ENCODE measurements around the gene TMPRSS6.

Gene TMPRSS6

GRCh38 chr22:37111156-37111717, 1.7 kb upstream of the TMPRSS6 start:
- Histone ChIP-seq H3K27me3 (ENCODE audit: insufficient read depth, low read depth, severe bottlenecking) (no peaks in the 10 kb centered on the region), H3K36me3 (no peaks in the 10 kb centered on the region), H3K4me3 (ENCODE audit: low read depth, low read length) (no peak overlapping the region), H3K27ac (no peak overlapping the region), H3K9me3 (ENCODE audit: severe bottlenecking) (no peaks in the 10 kb centered on the region)
- DNase-seq = no peak
- TF ChIP-seq CTCF (IDR thresholded peaks at IDR 0.05; ENCODE audit: low read depth, low read length) = no peak

GRCh38 chr22:37107816-37108621, 1.5 kb downstream of the TMPRSS6 start:
- Histone ChIP-seq H3K27ac (no peak overlapping the region), H3K27me3 (ENCODE audit: insufficient read depth, low read depth, severe bottlenecking) (no peaks in the 10 kb centered on the region), H3K9me3 (ENCODE audit: severe bottlenecking) (no peaks in the 10 kb centered on the region), H3K36me3 (no peaks in the 10 kb centered on the region), H3K4me3 (ENCODE audit: low read depth, low read length) (no peak overlapping the region)
- no peak for DNase-seq
- TF ChIP-seq CTCF (IDR thresholded peaks at IDR 0.05; ENCODE audit: low read depth, low read length) = no peak

DNA sequence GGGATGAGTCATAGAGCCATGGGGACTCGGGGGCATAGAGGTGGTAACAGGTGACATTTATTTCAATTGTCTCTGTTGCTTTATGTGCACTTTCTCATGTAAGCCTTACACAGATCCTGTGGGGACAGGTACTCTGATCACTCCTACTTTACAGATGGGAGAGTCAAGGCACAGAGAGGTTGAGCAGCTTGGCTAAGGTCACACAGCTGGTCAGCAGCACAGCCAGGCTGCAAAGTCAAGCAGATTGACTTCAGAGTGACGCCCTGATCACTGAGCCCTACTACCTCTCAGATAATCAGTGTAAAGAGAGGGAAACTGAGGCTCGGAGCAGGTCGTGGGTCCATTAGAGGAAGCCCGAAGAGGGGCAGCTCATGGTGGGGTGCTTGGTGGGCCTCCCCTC, 3.5 kb downstream of the TMPRSS6 start:
- Histone ChIP-seq H3K27ac (no peak overlapping the region), H3K9me3 (ENCODE audit: severe bottlenecking) (no peaks in the 10 kb centered on the region), H3K27me3 (ENCODE audit: insufficient read depth, low read depth, severe bottlenecking) (no peaks in the 10 kb centered on the region), H3K36me3 (no peaks in the 10 kb centered on the region), H3K4me3 (ENCODE audit: low read depth, low read length) (no peak overlapping the region)
- no peak for DNase-seq
- TF ChIP-seq CTCF (IDR thresholded peaks at IDR 0.05; ENCODE audit: low read depth, low read length) = no peak

- no peak for TF ChIP-seq CTCF (IDR thresholded peaks at IDR 0.05; ENCODE audit: low read depth, low read length)
- Histone ChIP-seq H3K27me3 (ENCODE audit: insufficient read depth, low read depth, severe bottlenecking) (no peaks in the 10 kb centered on the region), H3K36me3 (no peaks in the 10 kb centered on the region), H3K9me3 (ENCODE audit: severe bottlenecking) (no peaks in the 10 kb centered on the region), H3K4me3 (ENCODE audit: low read depth, low read length) (no peak overlapping the region), H3K27ac (no peak overlapping the region)
- no peak for DNase-seq
Observed at GRCh38 chr22:37105154-37105553, 4.4 kb downstream of the TMPRSS6 start.

DNA sequence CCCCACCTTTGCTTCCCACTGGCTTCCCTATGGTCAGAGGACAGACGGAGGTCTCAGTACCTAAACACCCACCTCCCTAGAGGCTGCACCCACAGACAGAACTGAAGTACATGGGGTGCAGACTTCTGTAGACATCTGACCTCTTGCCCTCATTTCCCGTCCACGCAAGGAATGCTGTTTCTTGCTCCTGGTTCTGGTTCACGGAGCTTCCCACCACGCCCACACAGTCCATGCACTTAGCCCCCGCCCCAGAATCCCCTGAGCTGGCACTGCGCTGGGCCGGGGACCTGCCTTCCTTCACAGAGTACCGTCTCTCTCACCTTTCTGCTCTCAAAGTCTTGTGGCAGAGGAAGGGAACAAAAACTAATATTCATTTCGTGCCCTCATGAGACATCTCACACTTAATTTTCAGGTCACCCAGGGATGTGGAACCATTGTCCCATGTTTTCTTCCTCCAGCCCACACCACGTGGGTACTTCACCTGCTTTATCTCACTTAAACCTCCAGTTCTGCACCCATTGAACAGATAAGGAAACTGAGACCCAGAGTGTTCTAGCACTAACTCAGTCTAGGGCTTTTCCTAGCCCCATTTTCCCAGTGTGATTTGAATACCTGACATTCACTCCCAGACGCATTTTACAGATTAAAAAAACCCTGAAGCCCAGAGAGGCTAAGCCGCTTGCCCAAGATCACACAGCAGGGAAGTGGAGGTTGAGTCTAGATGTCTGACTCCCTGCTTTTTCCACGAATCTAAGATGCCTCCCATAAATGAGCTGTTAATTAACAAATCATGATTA, 5.7 kb downstream of the TMPRSS6 start:
- no peaks in the 10 kb centered on the region for H3K36me3 ChIP-seq
- H3K27ac ChIP-seq = no peak overlapping the region
- H3K9me3 ChIP-seq (ENCODE audit: severe bottlenecking) = no peaks in the 10 kb centered on the region
- no peaks in the 10 kb centered on the region for H3K27me3 ChIP-seq (ENCODE audit: insufficient read depth, low read depth, severe bottlenecking)
- no peak for TF ChIP-seq CTCF (IDR thresholded peaks at IDR 0.05; ENCODE audit: low read depth, low read length)
- H3K4me3 ChIP-seq (ENCODE audit: low read depth, low read length) = no peak overlapping the region
- DNase-seq = no peak

Measured in WERI-Rb-1 (cell line).